GOT3 (cell line): ENCODE results near the gene GPR68.

Experiments used
- DNase-seq: peaks from one replicate; lab custom pipeline; 2025; ENCODE audit warnings: mixed read lengths; lab: John Stamatoyannopoulos, UW

GPR68 gene

GRCh38 chr14:91244501-91244901 is at the start of gene GPR68:
Gene GPR68, minus strand, starts transcription at chr14:91244704. Its CDS starts 9,654 bp downstream, at chr14:91235050.
- DNase-seq = no peak

GRCh38 chr14:91294153-91294552 is 49.6 kb upstream of the GPR68 start:
- no peak for DNase-seq

GRCh38 chr14:91293281-91293680 is 48.8 kb upstream of the GPR68 start:
- DNase-seq = no peak

- no peak for DNase-seq
Observed at GRCh38 chr14:91292491-91292890, 48.0 kb upstream of the GPR68 start.

- DNase-seq = no peak
Observed at GRCh38 chr14:91291786-91292405, 47.4 kb upstream of the GPR68 start.

- DNase-seq = no peak
Observed at GRCh38 chr14:91290986-91291385, 46.5 kb upstream of the GPR68 start.

GRCh38 chr14:91289464-91289863 is 45.0 kb upstream of the GPR68 start:
- DNase-seq = no peak

- DNase-seq = no peak
Observed at GRCh38 chr14:91288876-91289275, 44.4 kb upstream of the GPR68 start.

GRCh38 chr14:91286530-91286937 is 42.0 kb upstream of the GPR68 start:
- no peak for DNase-seq

- DNase-seq = no peak
Observed at GRCh38 chr14:91284791-91285548, 40.5 kb upstream of the GPR68 start.

GRCh38 chr14:91284146-91284790 is 39.8 kb upstream of the GPR68 start:
- DNase-seq = no peak

GRCh38 chr14:91283666-91284065 is 39.2 kb upstream of the GPR68 start:
- DNase-seq = no peak

GRCh38 chr14:91282954-91283645 is 38.6 kb upstream of the GPR68 start:
- no peak for DNase-seq

- DNase-seq = no peak
Observed at GRCh38 chr14:91281346-91281745, 36.8 kb upstream of the GPR68 start.

- DNase-seq = no peak
Observed at GRCh38 chr14:91280129-91280528, 35.6 kb upstream of the GPR68 start.

GRCh38 chr14:91279354-91279753 is 34.9 kb upstream of the GPR68 start:
- no peak for DNase-seq

GRCh38 chr14:91278383-91278715 is 33.8 kb upstream of the GPR68 start:
- no peak for DNase-seq

GRCh38 chr14:91277546-91278382 is 33.3 kb upstream of the GPR68 start:
- DNase-seq = no peak

GRCh38 chr14:91274796-91275195 is 30.3 kb upstream of the GPR68 start:
- DNase-seq = no peak

- DNase-seq = no peak
Observed at GRCh38 chr14:91273885-91274273, 29.4 kb upstream of the GPR68 start.

- DNase-seq = no peak
Observed at GRCh38 chr14:91273273-91273884, 28.9 kb upstream of the GPR68 start.
